K562 (cell line): ENCODE measurements around the gene TMEM156. TPM values are rescaled to one million over a fixed set of nuclear protein-coding genes. Genes with fewer than 3 reads are reported as not detected.
A peak's percentile ranks its signal among the peaks of the same experiment; 100 is the strongest.

ENCODE experiments used
- EGR1 ChIP-seq: fragments of 450-650 bp; conservative IDR thresholded peaks from 2 replicates; pipeline ENCODE4 v1.6.1; 2017; ENCODE audit warnings: mild to moderate bottlenecking
- EP300 ChIP-seq: IDR thresholded peaks from 2 replicates; pipeline ENCODE4 v1.6.1; 2012; ENCODE audit warnings: low read length, improper control_type of control experiment
- GATAD2A ChIP-seq: fragments of 450-650 bp; IDR thresholded peaks from 2 replicates; pipeline ENCODE4 v1.6.1; 2017
- GTF2E2 ChIP-seq: fragments of 200-800 bp; sonication (Bioruptor generic); IDR thresholded peaks from 2 replicates; pipeline ENCODE4 v1.6.1; 2016; ENCODE audit warnings: missing genetic modification characterization, missing compliant biosample characterization
- HIVEP1 ChIP-seq: fragments of 250-450 bp; sonication (Bioruptor Pico); IDR thresholded peaks from 2 replicates; pipeline ENCODE4 v1.4.0; 2020; ENCODE audit warnings: mild to moderate bottlenecking
- NFATC3 ChIP-seq: fragments of 450-650 bp; IDR thresholded peaks from 2 replicates; pipeline ENCODE4 v1.6.1; 2017; ENCODE audit warnings: mild to moderate bottlenecking
- SMARCA4 ChIP-seq: fragments of 450-650 bp; IDR thresholded peaks from 2 replicates; pipeline ENCODE4 v1.6.1; 2016
- SMARCC2 ChIP-seq: fragments of 450-650 bp; IDR thresholded peaks from 2 replicates; pipeline ENCODE4 v1.6.1; 2017; ENCODE audit warnings: antibody characterized with exemption, moderate library complexity, mild to moderate bottlenecking, low read depth
- SOX6 ChIP-seq: fragments of 450-650 bp; IDR thresholded peaks from 2 replicates; pipeline ENCODE4 v1.6.1; 2014; ENCODE audit warnings: mild to moderate bottlenecking
- ZNF311 ChIP-seq: fragments of 250-450 bp; sonication (Bioruptor Pico); IDR thresholded peaks from 2 replicates; pipeline ENCODE4 v1.4.0; 2020; ENCODE audit warnings: mild to moderate bottlenecking, moderate library complexity
- ZNF512 ChIP-seq: IDR thresholded peaks from 2 replicates; pipeline ENCODE4 v1.6.1; 2016; ENCODE audit warnings: missing genetic modification characterization, missing compliant biosample characterization
- ZNF695 ChIP-seq: fragments of 450-650 bp; formaldehyde crosslinking; IDR thresholded peaks from 2 replicates; pipeline ENCODE4 v1.4.0; 2020; ENCODE audit warnings: mild to moderate bottlenecking, moderate library complexity
- ZNF707 ChIP-seq: fragments of 250-450 bp; sonication (Bioruptor Pico); conservative IDR thresholded peaks from 2 replicates; pipeline ENCODE4 v1.8.0; 2022; ENCODE audit warnings: inconsistent platforms, mild to moderate bottlenecking, moderate library complexity
- polyA plus RNA-seq, 8 experiments: library from polyadenylated mRNA; depleted of rRNA in 4 of 8; stranded (reverse) in 5 of 8; unstranded in 3 of 8; fragments of >200 nt; fragmentation: Nextera tagmentation in 2 of 8; fragmentation: Illumina TruSeq in 1 of 8; extraction: Ambion mirVana in 2 of 8; extraction: Trizol in 1 of 8; gene quantifications; 2 replicates each; pipeline versions ENCODE4 v1.2.1 to v1.2.3, GENCODE V29; 2011 to 2014; ENCODE audit warnings: inconsistent platforms in 1 of 8, missing spikeins in 1 of 8
- total RNA-seq, 7 experiments: library from RNA; depleted of rRNA in 6 of 7; stranded (reverse); fragments of >200 nt in 6 of 7; fragmentation: Illumina TruSeq in 2 of 7; extraction: Trizol in 2 of 7; gene quantifications; 2 replicates each; pipeline versions ENCODE4 v1.2.1 to v1.2.3, GENCODE V29; 2011 to 2021; ENCODE audit warnings: low replicate concordance in 1 of 7
- TF ChIP-seq, protein P1 (sequence below): sonication (generic); formaldehyde crosslinking; IDR thresholded peaks from 2 replicates; pipeline ENCODE4 v1.8.0; 2022; ENCODE audit warnings: mild to moderate bottlenecking, missing genetic modification reagents
- TF ChIP-seq, protein P2 (sequence below): sonication (generic); formaldehyde crosslinking; IDR thresholded peaks from 2 replicates; pipeline ENCODE4 v1.8.1; 2023; ENCODE audit warnings: mild to moderate bottlenecking, missing genetic modification reagents

Gene TMEM156
- total and polyA plus RNA-seq, 9 of the 15 experiments (the other 6 are each of a cell fraction or from before 2014, with no cell fraction given), result 3.5 to 9.6 (median 6.4) TPM

DNA sequence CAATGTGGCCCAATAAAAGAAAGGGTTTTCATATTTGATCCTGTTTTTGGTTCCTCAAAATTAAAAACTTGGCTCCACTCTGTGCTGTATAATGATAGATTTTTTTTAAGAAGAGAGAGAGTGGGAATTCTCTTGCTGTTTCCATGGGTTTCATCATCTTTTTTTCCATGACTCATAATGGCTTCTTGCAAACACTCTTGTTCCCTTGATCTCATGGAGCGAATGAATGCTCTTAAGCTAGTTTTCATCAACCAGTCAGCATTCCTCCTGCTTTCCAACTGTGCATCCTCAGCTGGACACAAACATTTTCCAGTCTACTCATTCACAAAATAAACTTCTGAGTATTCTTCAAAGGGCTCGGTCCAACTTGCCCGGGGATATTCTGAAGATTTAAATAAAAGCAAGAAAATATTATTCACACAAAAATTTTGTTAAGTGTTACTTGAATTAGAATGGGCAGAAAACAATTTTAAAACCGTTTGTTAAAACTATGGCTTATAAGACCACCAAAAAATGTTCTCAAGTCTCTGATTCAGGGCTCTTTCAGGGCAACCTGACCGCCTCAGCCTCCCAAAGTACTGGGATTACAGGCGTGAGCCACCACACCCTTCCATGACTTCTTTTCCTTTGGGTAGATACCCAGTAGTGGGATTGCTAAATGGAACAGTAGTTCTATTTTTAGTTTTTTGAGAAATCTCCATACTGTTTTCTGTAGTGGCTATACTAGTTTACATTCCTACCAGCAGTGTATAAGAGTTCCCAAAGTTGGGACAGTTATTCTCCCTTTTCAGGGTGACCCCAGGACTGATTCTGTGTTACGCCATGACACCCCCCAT, 64.7 kb downstream of the TMEM156 start (continued):
- TF ChIP-seq, protein P1, sequence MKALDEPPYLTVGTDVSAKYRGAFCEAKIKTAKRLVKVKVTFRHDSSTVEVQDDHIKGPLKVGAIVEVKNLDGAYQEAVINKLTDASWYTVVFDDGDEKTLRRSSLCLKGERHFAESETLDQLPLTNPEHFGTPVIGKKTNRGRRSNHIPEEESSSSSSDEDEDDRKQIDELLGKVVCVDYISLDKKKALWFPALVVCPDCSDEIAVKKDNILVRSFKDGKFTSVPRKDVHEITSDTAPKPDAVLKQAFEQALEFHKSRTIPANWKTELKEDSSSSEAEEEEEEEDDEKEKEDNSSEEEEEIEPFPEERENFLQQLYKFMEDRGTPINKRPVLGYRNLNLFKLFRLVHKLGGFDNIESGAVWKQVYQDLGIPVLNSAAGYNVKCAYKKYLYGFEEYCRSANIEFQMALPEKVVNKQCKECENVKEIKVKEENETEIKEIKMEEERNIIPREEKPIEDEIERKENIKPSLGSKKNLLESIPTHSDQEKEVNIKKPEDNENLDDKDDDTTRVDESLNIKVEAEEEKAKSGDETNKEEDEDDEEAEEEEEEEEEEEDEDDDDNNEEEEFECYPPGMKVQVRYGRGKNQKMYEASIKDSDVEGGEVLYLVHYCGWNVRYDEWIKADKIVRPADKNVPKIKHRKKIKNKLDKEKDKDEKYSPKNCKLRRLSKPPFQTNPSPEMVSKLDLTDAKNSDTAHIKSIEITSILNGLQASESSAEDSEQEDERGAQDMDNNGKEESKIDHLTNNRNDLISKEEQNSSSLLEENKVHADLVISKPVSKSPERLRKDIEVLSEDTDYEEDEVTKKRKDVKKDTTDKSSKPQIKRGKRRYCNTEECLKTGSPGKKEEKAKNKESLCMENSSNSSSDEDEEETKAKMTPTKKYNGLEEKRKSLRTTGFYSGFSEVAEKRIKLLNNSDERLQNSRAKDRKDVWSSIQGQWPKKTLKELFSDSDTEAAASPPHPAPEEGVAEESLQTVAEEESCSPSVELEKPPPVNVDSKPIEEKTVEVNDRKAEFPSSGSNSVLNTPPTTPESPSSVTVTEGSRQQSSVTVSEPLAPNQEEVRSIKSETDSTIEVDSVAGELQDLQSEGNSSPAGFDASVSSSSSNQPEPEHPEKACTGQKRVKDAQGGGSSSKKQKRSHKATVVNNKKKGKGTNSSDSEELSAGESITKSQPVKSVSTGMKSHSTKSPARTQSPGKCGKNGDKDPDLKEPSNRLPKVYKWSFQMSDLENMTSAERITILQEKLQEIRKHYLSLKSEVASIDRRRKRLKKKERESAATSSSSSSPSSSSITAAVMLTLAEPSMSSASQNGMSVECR (CRISPR knock-in tag), result no peak
- peak; percentile 88 for TF ChIP-seq EP300
- TF ChIP-seq, protein P2, sequence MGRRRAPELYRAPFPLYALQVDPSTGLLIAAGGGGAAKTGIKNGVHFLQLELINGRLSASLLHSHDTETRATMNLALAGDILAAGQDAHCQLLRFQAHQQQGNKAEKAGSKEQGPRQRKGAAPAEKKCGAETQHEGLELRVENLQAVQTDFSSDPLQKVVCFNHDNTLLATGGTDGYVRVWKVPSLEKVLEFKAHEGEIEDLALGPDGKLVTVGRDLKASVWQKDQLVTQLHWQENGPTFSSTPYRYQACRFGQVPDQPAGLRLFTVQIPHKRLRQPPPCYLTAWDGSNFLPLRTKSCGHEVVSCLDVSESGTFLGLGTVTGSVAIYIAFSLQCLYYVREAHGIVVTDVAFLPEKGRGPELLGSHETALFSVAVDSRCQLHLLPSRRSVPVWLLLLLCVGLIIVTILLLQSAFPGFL (CRISPR knock-in tag), result no peak
- no peak for TF ChIP-seq EGR1
- peak; percentile 20; the same call in 1 of the 2 replicates for TF ChIP-seq HIVEP1 (CRISPR knock-in tag)
- no peak for TF ChIP-seq GATAD2A
- peak; percentile 88 for TF ChIP-seq GTF2E2 (tag)
- TF ChIP-seq SMARCA4, result peak; percentile 82; the same call in 1 of the 2 replicates
- TF ChIP-seq ZNF512 (tag), result no peak
- peak; percentile 55 for TF ChIP-seq SOX6
- no peak for TF ChIP-seq ZNF707 (CRISPR knock-in tag)
- no peak for TF ChIP-seq ZNF695 (CRISPR knock-in tag)
- TF ChIP-seq ZNF311, result peak; percentile 49; the same call in 1 of the 2 replicates
- peak; percentile 97 for TF ChIP-seq NFATC3
- TF ChIP-seq SMARCC2, result peak; percentile 71; the same call in 1 of the 2 replicates
